GM23338 (cell line): Measurements from ENCODE around the gene NBEAL2. TPM values are rescaled to one million over a fixed set of nuclear protein-coding genes. Genes with fewer than 3 reads are reported as not detected.

ENCODE experiments used
- ATAC-seq: fragments of 200-7000 bp; cut with Tn5 transposase; 3 replicates; pipeline ENCODE4 v1.9.1; 2020
- DNase-seq: peaks from one replicate; pipeline ENCODE4 v3.0.0-alpha.2; 2015; ENCODE audit warnings: low spot score
- H2AFZ ChIP-seq: fragments of 200-600 bp; sonication (generic); 2 replicates; pipeline ENCODE4 v1.8.0; 2016; ENCODE audit warnings: antibody characterized with exemption, mild to moderate bottlenecking, moderate library complexity
- H3F3A ChIP-seq: fragments of 200-600 bp; sonication (generic); replicated peaks from 2 replicates; pipeline ENCODE4 v1.8.0; 2017; ENCODE audit warnings: antibody characterized with exemption, mixed run types, low read depth
- H3K27ac ChIP-seq: fragments of 200-600 bp; sonication (generic); 2 replicates; pipeline ENCODE4 v1.6.1; 2016; ENCODE audit warnings: low read depth
- H3K27me3 ChIP-seq: fragments of 200-600 bp; sonication (generic); 2 replicates; pipeline ENCODE4 v1.8.0; 2016; ENCODE audit warnings: mild to moderate bottlenecking, mixed run types, moderate library complexity; ENCODE audit not compliant: insufficient read depth
- H3K36me3 ChIP-seq: fragments of 200-600 bp; sonication (generic); 2 replicates; pipeline ENCODE4 v1.8.0; 2016; ENCODE audit warnings: mild to moderate bottlenecking; ENCODE audit not compliant: insufficient read depth
- H3K4me1 ChIP-seq: fragments of 200-600 bp; sonication (generic); 2 replicates; pipeline ENCODE4 v1.8.0; 2016; ENCODE audit warnings: mild to moderate bottlenecking, moderate library complexity; ENCODE audit not compliant: insufficient read depth
- H3K4me2 ChIP-seq: fragments of 200-600 bp; sonication (generic); 2 replicates; pipeline ENCODE4 v1.7.1; 2017; ENCODE audit warnings: mixed run types
- H3K4me3 ChIP-seq: fragments of 200-600 bp; sonication (generic); 2 replicates; pipeline ENCODE4 v1.6.1; 2016; ENCODE audit warnings: mixed run types
- H3K79me2 ChIP-seq: fragments of 200-600 bp; sonication (generic); replicated peaks from 2 replicates; pipeline ENCODE4 v1.8.0; 2017; ENCODE audit warnings: mild to moderate bottlenecking; ENCODE audit not compliant: insufficient read depth
- H3K9me2 ChIP-seq: fragments of 200-600 bp; sonication (generic); 2 replicates; pipeline ENCODE4 v1.8.0; 2017; ENCODE audit not compliant: insufficient read depth
- H4K20me1 ChIP-seq: fragments of 200-600 bp; sonication (generic); replicated peaks from 2 replicates; pipeline ENCODE4 v1.8.0; 2017; ENCODE audit warnings: mild to moderate bottlenecking; ENCODE audit not compliant: insufficient read depth
- H3K27ac Mint-ChIP-seq: 2 replicates; pipeline ENCODE4 v1.8.0; 2020; ENCODE audit warnings: inconsistent platforms, mild to moderate bottlenecking, moderate library complexity, mixed read lengths
- H3K27me3 Mint-ChIP-seq: 3 replicates; pipeline ENCODE4 v1.8.0; 2022; ENCODE audit warnings: low read depth, mild to moderate bottlenecking, moderate library complexity, mixed read lengths, inconsistent platforms; ENCODE audit not compliant: insufficient read depth, poor library complexity
- H3K36me3 Mint-ChIP-seq: 3 replicates; pipeline ENCODE4 v1.8.0; 2021; ENCODE audit warnings: low read depth, mild to moderate bottlenecking, inconsistent platforms, moderate library complexity, mixed read lengths
- H3K4me1 Mint-ChIP-seq: 3 replicates; pipeline ENCODE4 v1.8.0; 2020; ENCODE audit warnings: mild to moderate bottlenecking, inconsistent platforms, mixed read lengths
- H3K4me3 Mint-ChIP-seq: 3 replicates; pipeline ENCODE4 v1.8.0; 2021; ENCODE audit warnings: moderate library complexity, mild to moderate bottlenecking, inconsistent platforms, mixed read lengths
- H3K9me3 Mint-ChIP-seq: 3 replicates; pipeline ENCODE4 v1.8.0; 2020; ENCODE audit warnings: moderate library complexity, mild to moderate bottlenecking, inconsistent platforms, mixed read lengths
- ETS1 ChIP-seq: IDR thresholded peaks from 2 replicates; pipeline ENCODE4 v1.6.1; 2016; ENCODE audit warnings: antibody characterized with exemption
- EZH2phosphoT487 ChIP-seq: fragments of 200-600 bp; sonication (generic); IDR thresholded peaks from one replicate; pipeline ENCODE4 v1.8.1; 2018; ENCODE audit warnings: antibody characterized with exemption; ENCODE audit not compliant: unreplicated experiment
- JUNB ChIP-seq: IDR thresholded peaks from one replicate; pipeline ENCODE4 v1.6.1; 2016; ENCODE audit warnings: antibody characterized with exemption; ENCODE audit not compliant: unreplicated experiment
- NANOG ChIP-seq: IDR thresholded peaks from 2 replicates; pipeline ENCODE4 v1.6.1; 2016; ENCODE audit warnings: antibody characterized with exemption, borderline replicate concordance
- POLR2AphosphoS5 ChIP-seq: IDR thresholded peaks from 2 replicates; pipeline ENCODE4 v1.6.1; 2016; ENCODE audit warnings: antibody characterized with exemption, low read depth
- ZNF331 ChIP-seq: fragments of 250-450 bp; sonication (Bioruptor Pico); IDR thresholded peaks from 2 replicates; pipeline ENCODE4 v1.5.0; 2020; ENCODE audit warnings: low read depth, mild to moderate bottlenecking, moderate library complexity
- polyA plus RNA-seq: library from polyadenylated mRNA; unstranded; fragments of >200 nt; fragmentation: Nextera tagmentation; extraction: Ambion mirVana; gene quantifications from 2 replicates; pipeline ENCODE4 v1.2.1, GENCODE V29; 2016
- total RNA-seq: library from RNA; depleted of rRNA; stranded (reverse); fragments of >200 nt; shearing (Covaris generic); gene quantifications from 2 replicates; pipeline ENCODE4 v1.2.3, GENCODE V29; 2014
- TF ChIP-seq, protein P1 (sequence below): IDR thresholded peaks from one replicate; pipeline ENCODE4 v1.6.1; 2018; ENCODE audit warnings: antibody characterized with exemption; ENCODE audit not compliant: unreplicated experiment
- TF ChIP-seq, protein P2 (sequence below): fragments of 250-450 bp; sonication (Bioruptor Pico); IDR thresholded peaks from 2 replicates; pipeline ENCODE4 v1.5.0; 2020; ENCODE audit warnings: mild to moderate bottlenecking, moderate library complexity

NBEAL2 gene
- total and polyA plus RNA-seq, 2 experiments from 2014 or later: 13.5 to 79.9 TPM

GRCh38 chr3:47000198-47000815 lies 20.8 kb downstream of the NBEAL2 start:
- no peak overlapping the region for H2AFZ ChIP-seq
- Mint-ChIP-seq H3K36me3 (peaks cover 13% of the 10 kb centered on the region), H3K9me3 (no peaks in the 10 kb centered on the region), H3K4me3 (no peak overlapping the region), H3K27me3 (peaks cover 17% of the 10 kb centered on the region), H3K4me1 (peaks cover 2% of the 10 kb centered on the region; the same call in 2 of the 3 replicates), H3K27ac (no peak overlapping the region)
- H3K27ac ChIP-seq: no peak overlapping the region
- ATAC-seq (no peak), DNase-seq (no peak)
- H3K9me2 ChIP-seq: no peaks in the 10 kb centered on the region
- H3K4me3 ChIP-seq: no peak overlapping the region
- H4K20me1 ChIP-seq: no peaks in the 10 kb centered on the region; the same call in 1 of the 2 replicates
- H3K27me3 ChIP-seq: no peaks in the 10 kb centered on the region
- H3K79me2 ChIP-seq: no peaks in the 10 kb centered on the region
- no peaks in the 10 kb centered on the region; the same call in 1 of the 2 replicates for H3K36me3 ChIP-seq
- no peaks in the 10 kb centered on the region for H3F3A ChIP-seq
- H3K4me2 ChIP-seq: no peak overlapping the region
- H3K4me1 ChIP-seq: no peaks in the 10 kb centered on the region
- TF ChIP-seq ZNF331 (CRISPR knock-in tag) (no peak), EZH2phosphoT487 (no peak), POLR2AphosphoS5 (no peak), ETS1 (no peak), NANOG (no peak), JUNB (no peak)
- TF ChIP-seq, protein P1, sequence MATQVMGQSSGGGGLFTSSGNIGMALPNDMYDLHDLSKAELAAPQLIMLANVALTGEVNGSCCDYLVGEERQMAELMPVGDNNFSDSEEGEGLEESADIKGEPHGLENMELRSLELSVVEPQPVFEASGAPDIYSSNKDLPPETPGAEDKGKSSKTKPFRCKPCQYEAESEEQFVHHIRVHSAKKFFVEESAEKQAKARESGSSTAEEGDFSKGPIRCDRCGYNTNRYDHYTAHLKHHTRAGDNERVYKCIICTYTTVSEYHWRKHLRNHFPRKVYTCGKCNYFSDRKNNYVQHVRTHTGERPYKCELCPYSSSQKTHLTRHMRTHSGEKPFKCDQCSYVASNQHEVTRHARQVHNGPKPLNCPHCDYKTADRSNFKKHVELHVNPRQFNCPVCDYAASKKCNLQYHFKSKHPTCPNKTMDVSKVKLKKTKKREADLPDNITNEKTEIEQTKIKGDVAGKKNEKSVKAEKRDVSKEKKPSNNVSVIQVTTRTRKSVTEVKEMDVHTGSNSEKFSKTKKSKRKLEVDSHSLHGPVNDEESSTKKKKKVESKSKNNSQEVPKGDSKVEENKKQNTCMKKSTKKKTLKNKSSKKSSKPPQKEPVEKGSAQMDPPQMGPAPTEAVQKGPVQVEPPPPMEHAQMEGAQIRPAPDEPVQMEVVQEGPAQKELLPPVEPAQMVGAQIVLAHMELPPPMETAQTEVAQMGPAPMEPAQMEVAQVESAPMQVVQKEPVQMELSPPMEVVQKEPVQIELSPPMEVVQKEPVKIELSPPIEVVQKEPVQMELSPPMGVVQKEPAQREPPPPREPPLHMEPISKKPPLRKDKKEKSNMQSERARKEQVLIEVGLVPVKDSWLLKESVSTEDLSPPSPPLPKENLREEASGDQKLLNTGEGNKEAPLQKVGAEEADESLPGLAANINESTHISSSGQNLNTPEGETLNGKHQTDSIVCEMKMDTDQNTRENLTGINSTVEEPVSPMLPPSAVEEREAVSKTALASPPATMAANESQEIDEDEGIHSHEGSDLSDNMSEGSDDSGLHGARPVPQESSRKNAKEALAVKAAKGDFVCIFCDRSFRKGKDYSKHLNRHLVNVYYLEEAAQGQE: no peak
- TF ChIP-seq, protein P2, sequence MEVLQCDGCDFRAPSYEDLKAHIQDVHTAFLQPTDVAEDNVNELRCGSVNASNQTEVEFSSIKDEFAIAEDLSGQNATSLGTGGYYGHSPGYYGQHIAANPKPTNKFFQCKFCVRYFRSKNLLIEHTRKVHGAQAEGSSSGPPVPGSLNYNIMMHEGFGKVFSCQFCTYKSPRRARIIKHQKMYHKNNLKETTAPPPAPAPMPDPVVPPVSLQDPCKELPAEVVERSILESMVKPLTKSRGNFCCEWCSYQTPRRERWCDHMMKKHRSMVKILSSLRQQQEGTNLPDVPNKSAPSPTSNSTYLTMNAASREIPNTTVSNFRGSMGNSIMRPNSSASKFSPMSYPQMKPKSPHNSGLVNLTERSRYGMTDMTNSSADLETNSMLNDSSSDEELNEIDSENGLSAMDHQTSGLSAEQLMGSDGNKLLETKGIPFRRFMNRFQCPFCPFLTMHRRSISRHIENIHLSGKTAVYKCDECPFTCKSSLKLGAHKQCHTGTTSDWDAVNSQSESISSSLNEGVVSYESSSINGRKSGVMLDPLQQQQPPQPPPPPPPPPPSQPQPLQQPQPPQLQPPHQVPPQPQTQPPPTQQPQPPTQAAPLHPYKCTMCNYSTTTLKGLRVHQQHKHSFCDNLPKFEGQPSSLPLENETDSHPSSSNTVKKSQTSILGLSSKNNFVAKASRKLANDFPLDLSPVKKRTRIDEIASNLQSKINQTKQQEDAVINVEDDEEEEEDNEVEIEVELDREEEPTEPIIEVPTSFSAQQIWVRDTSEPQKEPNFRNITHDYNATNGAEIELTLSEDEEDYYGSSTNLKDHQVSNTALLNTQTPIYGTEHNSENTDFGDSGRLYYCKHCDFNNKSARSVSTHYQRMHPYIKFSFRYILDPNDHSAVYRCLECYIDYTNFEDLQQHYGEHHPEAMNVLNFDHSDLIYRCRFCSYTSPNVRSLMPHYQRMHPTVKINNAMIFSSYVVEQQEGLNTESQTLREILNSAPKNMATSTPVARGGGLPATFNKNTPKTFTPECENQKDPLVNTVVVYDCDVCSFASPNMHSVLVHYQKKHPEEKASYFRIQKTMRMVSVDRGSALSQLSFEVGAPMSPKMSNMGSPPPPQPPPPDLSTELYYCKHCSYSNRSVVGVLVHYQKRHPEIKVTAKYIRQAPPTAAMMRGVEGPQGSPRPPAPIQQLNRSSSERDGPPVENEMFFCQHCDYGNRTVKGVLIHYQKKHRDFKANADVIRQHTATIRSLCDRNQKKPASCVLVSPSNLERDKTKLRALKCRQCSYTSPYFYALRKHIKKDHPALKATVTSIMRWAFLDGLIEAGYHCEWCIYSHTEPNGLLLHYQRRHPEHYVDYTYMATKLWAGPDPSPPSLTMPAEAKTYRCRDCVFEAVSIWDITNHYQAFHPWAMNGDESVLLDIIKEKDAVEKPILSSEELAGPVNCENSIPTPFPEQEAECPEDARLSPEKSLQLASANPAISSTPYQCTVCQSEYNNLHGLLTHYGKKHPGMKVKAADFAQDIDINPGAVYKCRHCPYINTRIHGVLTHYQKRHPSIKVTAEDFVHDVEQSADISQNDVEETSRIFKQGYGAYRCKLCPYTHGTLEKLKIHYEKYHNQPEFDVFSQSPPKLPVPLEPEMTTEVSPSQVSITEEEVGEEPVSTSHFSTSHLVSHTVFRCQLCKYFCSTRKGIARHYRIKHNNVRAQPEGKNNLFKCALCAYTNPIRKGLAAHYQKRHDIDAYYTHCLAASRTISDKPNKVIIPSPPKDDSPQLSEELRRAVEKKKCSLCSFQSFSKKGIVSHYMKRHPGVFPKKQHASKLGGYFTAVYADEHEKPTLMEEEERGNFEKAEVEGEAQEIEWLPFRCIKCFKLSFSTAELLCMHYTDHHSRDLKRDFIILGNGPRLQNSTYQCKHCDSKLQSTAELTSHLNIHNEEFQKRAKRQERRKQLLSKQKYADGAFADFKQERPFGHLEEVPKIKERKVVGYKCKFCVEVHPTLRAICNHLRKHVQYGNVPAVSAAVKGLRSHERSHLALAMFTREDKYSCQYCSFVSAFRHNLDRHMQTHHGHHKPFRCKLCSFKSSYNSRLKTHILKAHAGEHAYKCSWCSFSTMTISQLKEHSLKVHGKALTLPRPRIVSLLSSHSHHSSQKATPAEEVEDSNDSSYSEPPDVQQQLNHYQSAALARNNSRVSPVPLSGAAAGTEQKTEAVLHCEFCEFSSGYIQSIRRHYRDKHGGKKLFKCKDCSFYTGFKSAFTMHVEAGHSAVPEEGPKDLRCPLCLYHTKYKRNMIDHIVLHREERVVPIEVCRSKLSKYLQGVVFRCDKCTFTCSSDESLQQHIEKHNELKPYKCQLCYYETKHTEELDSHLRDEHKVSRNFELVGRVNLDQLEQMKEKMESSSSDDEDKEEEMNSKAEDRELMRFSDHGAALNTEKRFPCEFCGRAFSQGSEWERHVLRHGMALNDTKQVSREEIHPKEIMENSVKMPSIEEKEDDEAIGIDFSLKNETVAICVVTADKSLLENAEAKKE (CRISPR knock-in tag): no peak
